Activated CD4-positive, alpha-beta T cell treated with anti-CD3 and anti-CD28 coated beads for 4 hours (primary cell): ENCODE results near the gene CHST11.
A peak's percentile ranks its signal among the peaks of the same experiment; 100 is the strongest.

Experiments used
- DNase-seq, 2 donors: peaks; one replicate each; pipeline ENCODE4 v3.0.0-alpha.2; 2020

The CHST11 gene

GRCh38 chr12:104684884-104685283 is 228.1 kb downstream of the CHST11 start:
- no peak for DNase-seq

DNA sequence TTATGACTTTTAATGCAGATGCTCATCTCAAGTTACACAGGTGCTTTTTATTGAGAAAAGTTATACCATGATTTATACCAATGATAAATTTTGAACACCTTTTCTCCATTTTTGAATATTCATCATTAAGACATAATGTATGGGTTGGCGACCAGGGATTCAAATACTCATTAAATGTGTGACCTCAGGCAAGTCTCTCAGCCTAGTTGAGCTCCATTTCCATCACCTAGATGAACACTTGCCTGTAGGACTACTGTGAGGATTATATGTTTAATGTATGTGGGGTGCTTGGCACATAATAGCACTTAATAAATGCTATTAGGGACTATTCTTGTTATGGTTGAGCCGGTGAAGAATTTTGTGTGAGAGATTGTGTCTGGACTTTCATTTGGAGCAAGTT is 228.6 kb downstream of the CHST11 start:
- no peak for DNase-seq

DNA sequence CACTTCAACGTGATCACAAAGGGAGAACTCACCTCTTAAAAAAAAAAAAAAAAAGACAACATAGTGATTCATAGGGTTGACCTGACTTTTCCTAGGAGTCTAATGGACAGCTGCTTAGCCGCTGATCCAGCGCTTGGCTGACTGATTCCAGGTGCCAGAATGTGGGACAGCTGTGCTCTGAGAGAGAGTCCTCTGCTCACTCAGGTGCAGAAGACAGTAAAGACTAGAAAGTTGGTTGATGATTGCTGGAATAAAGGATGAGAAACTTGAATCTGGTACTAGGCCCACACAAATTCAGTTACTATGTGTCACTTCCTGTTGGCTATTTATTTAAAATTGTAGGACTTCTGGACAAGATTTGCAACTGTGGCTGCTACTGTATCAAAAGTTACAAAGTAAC is 229.4 kb downstream of the CHST11 start:
- DNase-seq, result no peak

DNA sequence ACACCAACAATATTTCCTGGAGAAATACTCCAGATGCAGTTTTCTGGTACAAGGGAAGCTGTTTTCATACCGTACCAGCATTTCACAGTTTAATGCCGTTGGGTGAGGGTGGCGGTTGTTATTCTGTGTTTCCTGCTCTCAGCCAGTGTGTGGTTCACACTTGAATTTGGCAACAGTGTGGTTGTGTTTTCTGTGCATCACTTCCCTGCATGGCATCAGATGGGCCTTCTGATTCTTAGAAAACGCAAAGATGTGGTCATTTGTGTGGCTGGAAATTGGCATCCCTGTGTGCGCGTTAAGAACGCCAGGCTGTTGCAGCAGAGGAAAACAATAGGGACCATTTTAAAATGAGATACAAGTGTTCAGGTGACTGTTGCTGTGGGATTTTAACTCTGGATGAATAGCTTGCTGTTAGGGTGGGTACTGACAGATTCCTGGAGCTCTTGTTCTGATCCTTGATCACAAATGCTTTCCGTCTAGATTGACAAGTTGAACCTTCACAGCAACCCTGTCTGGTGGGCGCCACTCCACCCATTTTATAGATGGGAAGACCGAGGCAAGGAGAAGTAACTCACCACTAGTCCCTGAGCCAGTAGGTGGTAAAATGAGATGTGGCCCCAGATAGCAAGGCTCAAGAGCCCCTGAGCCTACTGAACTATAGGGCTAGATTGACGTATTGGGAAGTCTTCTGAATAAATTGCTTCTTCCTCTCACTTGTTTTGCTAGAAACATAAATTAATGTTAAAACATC is 231.2 kb downstream of the CHST11 start:
- DNase-seq, result no peak

GRCh38 chr12:104689635-104690034 is 232.9 kb downstream of the CHST11 start:
- DNase-seq, result no peak

DNA sequence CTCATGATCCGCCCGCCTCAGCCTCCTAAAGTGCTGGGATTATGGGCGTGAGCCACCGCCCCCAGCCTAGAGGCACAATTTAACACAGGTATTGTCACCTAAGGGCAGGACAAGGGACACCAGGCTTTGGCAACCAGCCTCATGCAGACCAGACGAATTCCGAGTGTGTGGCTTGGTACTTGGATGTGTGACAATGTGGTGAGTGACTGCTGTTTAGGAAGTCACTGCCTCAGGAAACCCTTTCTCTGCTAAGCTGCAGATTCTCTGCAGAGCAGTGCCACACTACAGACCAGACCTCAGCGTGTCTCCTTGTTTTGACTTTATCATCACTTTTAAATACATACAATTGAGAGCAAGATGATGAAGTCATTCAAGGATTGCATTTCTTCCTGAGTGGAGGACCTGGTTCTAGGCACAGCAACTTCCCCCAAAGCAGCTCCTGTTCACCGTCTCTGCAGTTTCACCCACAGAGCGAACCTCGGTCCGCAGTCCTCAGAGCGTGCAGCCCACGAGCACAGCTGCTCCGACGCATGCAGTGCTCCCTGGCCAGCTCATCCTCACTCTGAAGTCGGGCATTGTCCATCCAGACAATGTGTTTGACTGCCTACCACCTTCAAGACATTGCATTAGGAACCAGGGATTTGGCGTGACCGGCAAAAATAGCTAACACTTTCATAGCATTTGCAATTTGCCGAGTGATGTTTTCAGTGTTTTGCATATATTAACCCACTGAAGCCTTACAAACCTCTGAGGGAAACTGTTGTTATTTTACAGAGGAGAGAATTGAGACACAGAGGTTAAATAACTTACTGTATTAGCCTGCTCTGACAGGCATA is 235.2 kb downstream of the CHST11 start:
- no peak for DNase-seq

- no peak for DNase-seq
Measured at GRCh38 chr12:104692557-104693218, 235.9 kb downstream of the CHST11 start.

GRCh38 chr12:104693493-104693892 is 236.7 kb downstream of the CHST11 start:
- DNase-seq, result no peak

- DNase-seq, result no peak
Measured at GRCh38 chr12:104694161-104694560, 237.4 kb downstream of the CHST11 start.

GRCh38 chr12:104694711-104695110 is 238.0 kb downstream of the CHST11 start:
- DNase-seq, result no peak

DNA sequence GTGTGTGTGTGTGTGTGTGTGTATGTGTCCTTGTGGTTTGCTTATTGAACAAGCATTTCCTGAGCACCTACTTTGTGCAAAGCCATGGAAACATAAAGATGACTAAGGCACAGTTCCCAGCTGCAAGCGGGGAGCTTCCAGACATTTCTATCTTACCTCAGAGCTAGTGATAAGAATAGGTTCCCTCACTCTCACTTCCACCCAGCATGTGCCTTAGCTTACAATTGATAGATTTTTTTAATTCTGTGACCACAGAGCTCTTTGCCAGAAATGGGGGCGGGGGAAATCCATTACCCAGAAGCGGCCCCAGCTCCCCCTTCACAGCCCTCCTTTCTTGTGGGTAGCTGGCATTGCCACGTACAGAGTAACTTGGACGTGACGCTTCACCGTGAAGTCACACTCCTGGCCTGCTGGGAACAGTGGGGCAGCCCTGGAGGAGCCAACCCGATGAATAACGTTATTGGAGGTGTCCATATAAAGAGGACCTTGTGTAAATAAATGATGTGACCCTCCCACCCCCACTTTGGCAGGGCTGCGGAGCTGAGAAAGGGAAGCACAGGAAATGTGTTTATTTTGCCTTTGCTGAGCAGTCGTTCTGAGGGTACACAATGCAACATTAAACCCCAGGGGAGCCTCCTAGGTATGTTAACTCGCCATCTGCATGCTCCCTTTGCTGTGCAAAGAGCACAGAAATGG is 238.9 kb downstream of the CHST11 start:
- DNase-seq, result peak; percentile 77 to 81

- no peak for DNase-seq
Measured at GRCh38 chr12:104697186-104697585, 240.4 kb downstream of the CHST11 start.

GRCh38 chr12:104698871-104699270 is 242.1 kb downstream of the CHST11 start:
- DNase-seq, result no peak

DNA sequence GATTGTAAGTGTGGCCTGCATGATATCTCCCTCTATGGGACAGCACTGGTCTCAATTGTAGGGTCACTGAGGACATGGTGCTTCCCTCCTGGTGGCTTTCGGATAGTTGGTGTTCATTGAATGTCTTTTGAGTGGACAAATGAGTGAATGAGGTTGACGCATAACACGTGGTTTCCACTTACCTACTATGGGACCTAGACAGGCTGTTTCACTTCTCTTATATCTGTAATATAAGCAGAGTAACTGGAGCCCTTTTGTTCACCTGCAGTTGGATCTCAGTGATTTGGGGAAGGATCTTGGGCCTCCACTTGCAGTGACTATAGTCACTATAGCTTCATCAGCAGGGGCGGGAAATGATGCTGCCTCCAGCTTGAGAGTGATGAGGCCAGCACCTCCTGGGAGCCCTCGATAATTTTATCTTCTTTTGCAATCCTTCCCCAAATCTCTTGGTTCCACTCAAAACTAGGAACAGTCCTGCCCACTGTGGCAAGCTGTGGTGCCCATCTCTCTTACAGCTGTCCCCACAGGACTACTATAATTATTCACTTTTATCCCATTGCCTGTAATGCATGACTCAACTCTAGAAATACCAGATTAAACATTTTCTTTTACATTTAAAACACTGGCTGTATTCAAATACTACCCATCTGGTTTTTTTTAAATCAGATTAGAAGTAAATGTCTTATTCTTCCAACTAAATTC is 242.9 kb downstream of the CHST11 start:
- DNase-seq, result no peak

GRCh38 chr12:104700324-104700723 is 243.6 kb downstream of the CHST11 start:
- DNase-seq, result no peak

- DNase-seq, result no peak
Measured at GRCh38 chr12:104701301-104701700, 244.6 kb downstream of the CHST11 start.

DNA sequence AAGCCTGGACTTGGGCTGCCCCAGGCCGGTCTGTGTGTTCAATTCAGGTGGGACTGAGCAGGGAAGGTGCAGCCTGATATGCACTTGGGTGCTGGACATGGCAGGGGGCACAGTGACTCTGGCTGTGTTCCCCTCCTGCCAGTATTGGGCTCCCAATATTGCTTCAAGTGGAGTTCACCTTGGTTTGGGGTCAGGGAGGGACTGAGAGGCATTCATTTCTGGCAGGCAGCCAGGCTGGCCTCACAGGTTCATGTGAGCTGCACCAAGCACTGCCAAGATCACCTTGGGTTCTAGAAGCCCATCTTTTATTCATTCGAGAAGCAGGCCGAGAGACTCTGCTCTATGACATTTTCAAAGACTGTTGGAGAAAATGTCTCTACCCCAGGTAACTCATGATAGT is 245.0 kb downstream of the CHST11 start:
- DNase-seq, result no peak

- no peak for DNase-seq
Measured at GRCh38 chr12:104702565-104703139, 245.9 kb downstream of the CHST11 start.

- no peak for DNase-seq
Measured at GRCh38 chr12:104703372-104703771, 246.6 kb downstream of the CHST11 start.

DNA sequence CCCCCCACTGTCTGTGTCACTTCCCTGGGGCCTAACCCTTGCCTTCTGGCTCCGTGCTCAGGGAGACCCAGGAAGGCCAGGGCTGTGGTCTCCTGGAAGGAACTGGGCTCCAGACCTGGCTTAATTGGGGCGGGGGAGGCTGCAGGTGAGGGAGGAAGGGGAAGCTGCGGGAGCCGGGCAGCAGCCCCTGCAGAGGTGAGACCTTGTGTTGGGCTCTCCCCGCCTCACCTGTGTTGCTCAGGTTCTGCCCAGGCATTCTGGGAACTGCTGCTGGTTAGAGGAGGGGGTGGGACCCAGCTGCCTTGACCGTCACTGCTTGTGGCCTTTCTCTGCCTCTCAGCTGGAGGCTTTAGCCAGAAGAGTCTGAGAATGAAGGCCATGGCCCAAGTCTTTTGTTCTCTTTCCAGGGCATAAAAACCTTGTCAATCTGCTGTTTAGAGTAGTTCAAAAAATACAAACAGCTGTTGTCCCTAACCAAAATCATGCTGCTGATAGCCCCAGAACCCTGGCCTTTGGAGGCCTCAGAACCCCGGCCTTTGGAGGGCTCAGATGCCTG is 247.6 kb downstream of the CHST11 start:
- DNase-seq, result no peak

DNA sequence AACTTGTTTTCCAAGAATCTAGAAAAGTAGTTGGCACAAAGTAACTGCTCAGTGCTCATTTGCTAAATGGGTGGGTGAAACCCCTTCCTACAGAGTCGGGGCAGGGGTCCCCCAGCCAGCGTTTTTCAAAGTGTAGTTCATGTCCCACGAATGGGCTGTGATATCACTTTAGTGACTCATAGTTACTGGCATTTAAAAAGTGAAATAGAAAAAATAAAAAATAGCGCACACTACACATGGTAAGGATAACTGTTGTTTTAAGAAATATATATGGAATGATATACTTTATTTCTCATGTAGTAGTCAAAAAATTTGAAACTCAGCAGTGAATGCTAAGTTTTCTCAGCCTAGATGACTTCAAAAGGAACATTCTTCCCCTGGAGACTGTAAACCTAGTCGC is 250.4 kb downstream of the CHST11 start:
- no peak for DNase-seq
